Measurements from ENCODE around the gene RTL10.

DNA sequence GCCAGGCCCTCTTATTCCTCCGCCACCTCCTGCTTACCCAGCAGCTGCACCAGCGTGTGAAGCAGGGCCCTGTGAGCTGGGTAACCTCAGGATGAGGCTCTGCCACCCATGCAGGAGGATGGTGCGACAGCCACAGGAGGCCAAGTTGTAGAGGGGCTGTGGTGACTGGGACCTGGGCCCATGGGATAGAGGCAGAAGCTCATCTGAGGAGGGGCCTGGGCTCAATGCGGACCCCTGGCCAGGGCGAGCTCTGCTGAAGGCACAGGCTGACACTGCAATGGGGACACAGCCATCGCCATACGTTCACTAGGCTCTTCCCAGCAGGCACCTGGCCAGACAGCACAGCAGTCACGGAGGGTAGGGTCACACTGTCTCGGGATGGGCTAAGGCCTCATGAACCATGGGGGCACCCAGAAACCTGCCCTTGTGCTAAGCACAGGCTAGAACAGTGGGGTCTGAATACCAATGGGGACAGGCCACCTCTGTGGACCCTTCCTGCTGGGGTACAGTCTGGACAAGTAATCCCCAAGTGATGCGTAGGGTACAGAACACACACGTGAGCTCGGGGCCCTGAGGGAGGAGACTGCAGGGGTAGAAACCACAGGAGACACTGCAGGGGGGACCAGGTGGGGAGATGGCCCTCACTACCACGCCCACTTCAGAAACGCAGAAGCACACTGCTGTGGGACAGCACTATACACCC is 35.3 kb downstream of the RTL10 start:
- TF ChIP-seq EP300 (conservative IDR thresholded peaks at IDR 0.05; ENCODE audit: poor library complexity, severe bottlenecking) (no peak), POLR2AphosphoS5 (IDR thresholded peaks at IDR 0.05) (no peak), EZH2 (IDR thresholded peaks at IDR 0.05; ENCODE audit: borderline replicate concordance, insufficient read depth, low read length, poor library complexity, severe bottlenecking) (no peak)
- TF ChIP-seq, protein P1, sequence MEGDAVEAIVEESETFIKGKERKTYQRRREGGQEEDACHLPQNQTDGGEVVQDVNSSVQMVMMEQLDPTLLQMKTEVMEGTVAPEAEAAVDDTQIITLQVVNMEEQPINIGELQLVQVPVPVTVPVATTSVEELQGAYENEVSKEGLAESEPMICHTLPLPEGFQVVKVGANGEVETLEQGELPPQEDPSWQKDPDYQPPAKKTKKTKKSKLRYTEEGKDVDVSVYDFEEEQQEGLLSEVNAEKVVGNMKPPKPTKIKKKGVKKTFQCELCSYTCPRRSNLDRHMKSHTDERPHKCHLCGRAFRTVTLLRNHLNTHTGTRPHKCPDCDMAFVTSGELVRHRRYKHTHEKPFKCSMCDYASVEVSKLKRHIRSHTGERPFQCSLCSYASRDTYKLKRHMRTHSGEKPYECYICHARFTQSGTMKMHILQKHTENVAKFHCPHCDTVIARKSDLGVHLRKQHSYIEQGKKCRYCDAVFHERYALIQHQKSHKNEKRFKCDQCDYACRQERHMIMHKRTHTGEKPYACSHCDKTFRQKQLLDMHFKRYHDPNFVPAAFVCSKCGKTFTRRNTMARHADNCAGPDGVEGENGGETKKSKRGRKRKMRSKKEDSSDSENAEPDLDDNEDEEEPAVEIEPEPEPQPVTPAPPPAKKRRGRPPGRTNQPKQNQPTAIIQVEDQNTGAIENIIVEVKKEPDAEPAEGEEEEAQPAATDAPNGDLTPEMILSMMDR (IDR thresholded peaks at IDR 0.05; ENCODE audit: poor library complexity, severe bottlenecking) = no peak
- TF ChIP-seq, protein P2, sequence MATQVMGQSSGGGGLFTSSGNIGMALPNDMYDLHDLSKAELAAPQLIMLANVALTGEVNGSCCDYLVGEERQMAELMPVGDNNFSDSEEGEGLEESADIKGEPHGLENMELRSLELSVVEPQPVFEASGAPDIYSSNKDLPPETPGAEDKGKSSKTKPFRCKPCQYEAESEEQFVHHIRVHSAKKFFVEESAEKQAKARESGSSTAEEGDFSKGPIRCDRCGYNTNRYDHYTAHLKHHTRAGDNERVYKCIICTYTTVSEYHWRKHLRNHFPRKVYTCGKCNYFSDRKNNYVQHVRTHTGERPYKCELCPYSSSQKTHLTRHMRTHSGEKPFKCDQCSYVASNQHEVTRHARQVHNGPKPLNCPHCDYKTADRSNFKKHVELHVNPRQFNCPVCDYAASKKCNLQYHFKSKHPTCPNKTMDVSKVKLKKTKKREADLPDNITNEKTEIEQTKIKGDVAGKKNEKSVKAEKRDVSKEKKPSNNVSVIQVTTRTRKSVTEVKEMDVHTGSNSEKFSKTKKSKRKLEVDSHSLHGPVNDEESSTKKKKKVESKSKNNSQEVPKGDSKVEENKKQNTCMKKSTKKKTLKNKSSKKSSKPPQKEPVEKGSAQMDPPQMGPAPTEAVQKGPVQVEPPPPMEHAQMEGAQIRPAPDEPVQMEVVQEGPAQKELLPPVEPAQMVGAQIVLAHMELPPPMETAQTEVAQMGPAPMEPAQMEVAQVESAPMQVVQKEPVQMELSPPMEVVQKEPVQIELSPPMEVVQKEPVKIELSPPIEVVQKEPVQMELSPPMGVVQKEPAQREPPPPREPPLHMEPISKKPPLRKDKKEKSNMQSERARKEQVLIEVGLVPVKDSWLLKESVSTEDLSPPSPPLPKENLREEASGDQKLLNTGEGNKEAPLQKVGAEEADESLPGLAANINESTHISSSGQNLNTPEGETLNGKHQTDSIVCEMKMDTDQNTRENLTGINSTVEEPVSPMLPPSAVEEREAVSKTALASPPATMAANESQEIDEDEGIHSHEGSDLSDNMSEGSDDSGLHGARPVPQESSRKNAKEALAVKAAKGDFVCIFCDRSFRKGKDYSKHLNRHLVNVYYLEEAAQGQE (IDR thresholded peaks at IDR 0.05; ENCODE audit: borderline replicate concordance) = no peak
